GM21360 (cell line): ENCODE data around the gene ZNF571.

Source experiments
- ATAC-seq: cut with Tn5 transposase; IDR thresholded peaks from one replicate; pipeline ENCODE4 v1.9.1; 2021; ENCODE audit warnings: mild to moderate bottlenecking, moderate library complexity; ENCODE audit not compliant: unreplicated experiment

ZNF571 gene

GRCh38 chr19:37594304-37594981 is at the start of gene ZNF571, which contains the start of gene ZNF540:
TSS of gene ZNF571 (minus strand) at chr19:37594792. CDS start at chr19:37586676, 8,116 bp downstream.
TSS of gene ZNF540 (plus strand) at chr19:37594876. CDS start at chr19:37598448, 3,572 bp downstream.
- ATAC-seq: peak; percentile 92

GRCh38 chr19:37635076-37636056 is 40.8 kb upstream of the ZNF571 start:
- no peak for ATAC-seq

DNA sequence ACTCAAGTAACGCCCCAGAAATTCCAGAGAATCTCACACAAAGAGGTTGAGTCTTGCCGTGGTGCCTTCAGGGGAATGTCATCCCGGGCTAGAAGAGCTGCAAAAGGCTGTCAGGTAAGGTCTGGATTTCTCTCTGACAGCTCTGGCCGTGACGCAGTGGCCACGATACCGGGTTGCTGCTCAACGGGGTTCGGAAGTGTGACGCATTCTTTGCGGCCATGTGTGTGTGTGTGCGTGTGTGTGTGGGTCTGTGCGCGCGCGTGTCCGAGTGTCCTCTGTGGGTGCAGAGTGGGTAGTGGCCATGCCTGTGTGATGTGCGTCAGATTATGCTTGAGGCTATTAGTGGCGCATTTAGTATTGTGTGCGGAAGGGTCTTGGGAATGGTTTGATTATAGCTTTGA is 390 bp upstream of the ZNF571 start:
- ATAC-seq: peak; percentile 33

- ATAC-seq: no peak
Observed at GRCh38 chr19:37593996-37594303, 642 bp downstream of the ZNF571 start.

DNA sequence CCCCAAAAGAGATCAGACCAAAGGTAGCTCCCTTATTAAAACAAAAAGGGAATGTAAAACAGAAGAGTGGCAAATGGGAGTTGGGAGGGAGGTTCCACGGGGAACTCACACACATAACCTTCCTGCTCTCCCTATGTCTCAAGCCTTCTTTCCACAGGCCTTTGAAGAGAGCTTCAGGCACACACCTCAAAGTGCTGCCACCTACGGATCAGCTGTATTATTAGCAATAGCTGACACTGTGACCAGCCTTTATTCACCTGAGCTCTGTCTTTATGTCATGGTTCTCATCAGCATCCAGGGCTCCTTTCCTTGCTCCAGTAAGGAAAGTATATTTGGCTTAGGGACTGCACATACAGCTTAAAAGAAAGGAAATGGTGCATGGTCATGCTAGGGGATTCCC is 11.3 kb downstream of the ZNF571 start:
- no peak for ATAC-seq

GRCh38 chr19:37572203-37572602 is 22.4 kb downstream of the ZNF571 start:
- ATAC-seq: no peak

DNA sequence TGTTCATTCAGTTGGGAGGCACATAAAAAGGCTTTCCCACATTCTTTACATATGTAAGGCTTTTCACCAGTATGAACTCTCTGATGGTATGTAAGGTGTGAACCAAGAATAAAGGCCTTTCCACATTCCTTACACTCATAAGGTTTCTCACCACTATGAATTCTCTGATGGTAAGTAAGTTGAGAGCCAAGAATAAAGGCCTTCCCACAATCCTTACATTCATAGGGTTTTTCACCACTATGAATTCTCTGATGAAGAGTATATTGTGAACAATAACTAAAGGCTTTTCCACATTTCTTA is 29.3 kb downstream of the ZNF571 start:
- no peak for ATAC-seq

DNA sequence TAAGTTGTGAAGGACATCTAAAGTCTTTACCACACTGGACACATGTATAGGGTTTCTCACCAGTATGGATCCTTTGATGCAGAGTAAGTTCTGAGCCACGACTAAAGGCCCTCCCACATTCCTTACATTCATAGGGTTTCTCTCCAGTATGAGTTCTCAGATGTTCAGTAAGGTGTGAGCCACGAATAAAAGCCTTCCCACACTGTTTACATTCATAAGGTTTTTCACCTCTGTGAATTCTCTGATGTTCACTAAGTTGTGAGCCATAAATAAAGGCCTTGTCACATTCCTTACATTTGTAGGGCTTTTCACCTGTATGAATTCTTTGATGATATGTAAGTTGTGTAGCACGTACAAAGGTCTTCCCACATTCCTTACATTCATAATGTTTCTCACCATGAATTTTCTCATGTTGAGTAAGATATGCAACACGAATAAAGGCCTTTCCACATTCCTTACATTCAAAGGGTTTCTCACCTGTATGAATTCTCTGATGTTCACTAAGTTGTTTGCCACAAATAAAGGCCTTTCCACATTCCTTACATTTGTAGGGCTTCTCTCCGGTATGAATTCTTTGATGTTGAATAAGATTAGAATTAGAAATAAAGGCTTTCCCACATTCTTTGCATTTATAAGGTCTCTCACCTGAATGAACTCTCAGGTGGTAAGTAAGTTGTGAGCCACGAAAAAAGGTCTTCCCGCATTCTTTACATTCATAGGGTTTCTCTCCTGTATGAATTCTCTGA is 29.8 kb downstream of the ZNF571 start:
- no peak for ATAC-seq

GRCh38 chr19:37563518-37563917 is 31.1 kb downstream of the ZNF571 start:
- ATAC-seq: no peak

DNA sequence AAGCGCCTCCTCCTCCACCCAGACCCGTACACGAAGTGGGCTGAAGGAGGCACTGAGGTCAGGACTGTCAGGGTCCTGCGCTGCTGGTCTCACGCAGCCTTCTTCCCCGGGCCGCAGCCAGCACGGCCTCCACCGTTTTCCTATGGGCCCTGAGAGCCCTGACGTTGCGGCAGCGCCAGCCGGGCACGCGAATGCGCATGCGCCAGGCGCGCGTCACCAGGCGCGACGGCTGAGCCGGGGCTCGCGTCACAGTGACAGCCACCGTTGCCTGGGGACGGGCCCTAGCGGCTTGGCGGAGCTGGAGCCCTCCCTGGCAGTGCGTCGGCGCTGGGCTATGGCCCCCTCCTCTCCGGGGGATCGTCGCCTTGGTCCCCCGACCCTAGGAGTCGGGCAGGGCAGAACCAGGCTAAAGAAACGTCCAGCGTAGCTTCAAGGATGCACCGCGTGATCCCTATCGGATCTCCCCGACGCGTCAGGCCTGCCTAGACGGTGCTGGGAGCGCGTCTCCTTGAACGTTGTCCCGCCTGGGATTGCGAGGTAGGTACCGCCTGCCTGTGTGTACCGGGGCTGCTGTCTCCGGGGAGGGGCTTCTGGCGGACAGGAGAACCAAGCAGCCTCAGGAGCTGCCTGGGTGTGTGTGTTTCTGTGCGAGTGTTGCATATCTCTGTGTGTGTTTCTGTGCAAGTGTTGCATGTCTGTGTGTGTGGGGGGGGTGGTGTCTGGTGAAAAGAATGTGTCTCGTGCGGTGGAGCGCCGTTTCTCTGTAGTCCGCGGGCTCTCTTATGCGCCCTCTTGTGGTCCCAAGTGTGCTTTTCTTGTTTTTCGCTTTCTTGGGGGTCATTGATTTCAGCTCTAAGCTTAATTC is 43.2 kb downstream of the ZNF571 start:
- ATAC-seq: no peak

DNA sequence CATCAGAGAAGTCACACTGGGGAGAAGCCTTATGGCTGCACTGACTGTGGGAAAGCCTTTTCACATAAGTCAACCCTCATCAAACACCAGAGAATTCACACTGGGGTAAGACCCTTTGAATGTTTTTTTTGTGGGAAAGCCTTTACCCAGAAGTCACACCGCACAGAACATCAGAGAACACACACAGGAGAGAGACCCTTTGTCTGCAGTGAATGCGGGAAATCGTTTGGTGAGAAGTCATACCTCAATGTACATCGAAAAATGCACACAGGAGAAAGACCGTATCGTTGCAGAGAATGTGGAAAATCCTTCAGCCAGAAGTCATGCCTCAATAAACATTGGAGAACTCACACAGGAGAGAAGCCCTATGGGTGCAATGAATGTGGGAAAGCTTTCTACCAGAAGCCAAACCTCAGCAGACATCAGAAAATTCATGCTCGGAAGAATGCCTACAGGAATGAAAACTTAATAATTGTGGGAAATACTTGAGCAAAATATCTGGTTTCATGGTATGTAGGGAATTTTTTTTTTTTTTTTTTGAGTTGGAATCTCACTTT is 57.1 kb downstream of the ZNF571 start:
- no peak for ATAC-seq

DNA sequence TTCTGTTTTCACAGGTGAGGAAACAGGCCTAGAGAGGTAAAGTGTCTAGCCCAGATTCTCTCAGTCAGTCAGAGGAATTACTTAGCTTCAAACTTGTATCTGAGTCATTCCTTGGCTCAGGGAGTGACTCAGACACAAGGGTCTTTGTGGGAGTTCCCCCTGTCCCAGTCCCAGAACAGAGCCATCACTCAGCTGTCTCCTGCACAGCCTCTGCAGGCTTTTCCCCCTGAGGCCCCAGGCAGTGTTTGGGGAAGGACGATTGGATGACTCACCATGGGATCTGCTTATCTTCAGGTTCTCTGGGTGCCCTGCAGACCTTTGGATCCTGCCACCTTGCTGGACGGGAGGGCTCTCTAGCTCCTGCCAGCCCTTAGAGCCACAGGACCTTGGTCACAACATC is 74.7 kb downstream of the ZNF571 start:
- ATAC-seq: no peak
